ENCODE results near the gene KPNA5. TPM values are rescaled to one million over a fixed set of nuclear protein-coding genes. Genes with fewer than 3 reads are reported as not detected.

The KPNA5 gene
- total and polyA plus RNA-seq, 2 of the 13 experiments (the other 11 are each of a cell fraction or from before 2014, with no cell fraction given): 5.3 to 13.0 TPM

DNA sequence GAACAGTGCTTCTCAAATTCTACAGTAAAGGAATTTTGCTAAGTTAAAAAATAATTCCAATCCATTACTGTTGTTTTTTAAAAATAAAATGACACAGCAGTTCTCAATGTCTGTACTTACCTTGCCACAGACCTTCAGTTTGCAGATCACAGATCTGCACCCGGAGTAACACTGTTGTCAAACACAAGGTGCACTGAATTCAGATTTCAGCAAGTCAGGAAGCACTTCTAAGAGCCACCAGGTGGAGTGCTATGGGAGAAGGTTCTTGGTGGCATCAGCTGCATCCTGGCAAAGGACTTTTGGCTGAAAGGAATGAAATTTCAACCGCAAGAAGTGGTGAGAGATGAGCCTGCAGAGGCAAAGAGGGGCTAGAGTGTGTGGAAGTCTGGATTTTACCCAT lies 47.3 kb upstream of the KPNA5 start (continued):
- TF ChIP-seq ZBED4 (CRISPR knock-in tag; IDR thresholded peaks at IDR 0.05; ENCODE audit: borderline replicate concordance): 0 out of 2 replicates have a peak, but pooled peaks have one; percentile 15

DNA sequence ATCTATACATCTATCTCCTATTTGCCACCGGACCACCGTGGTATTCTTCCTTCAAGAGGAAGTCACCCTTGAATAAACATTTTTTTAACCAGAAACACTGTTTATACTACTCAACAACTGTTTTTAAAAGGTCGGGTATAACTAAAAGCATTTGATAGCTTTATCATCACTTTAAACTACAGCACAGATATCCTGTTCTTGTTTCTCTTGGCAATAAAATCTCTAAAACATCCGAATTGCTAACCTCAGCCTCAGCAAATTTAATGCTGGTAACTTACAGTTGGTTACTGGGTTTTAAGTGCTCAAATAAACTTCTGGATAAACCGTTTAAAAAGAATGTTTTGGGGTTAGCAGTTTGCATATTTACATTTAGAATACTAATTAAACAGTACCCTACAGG lies 32.9 kb upstream of the KPNA5 start:
- H3K4me2 ChIP-seq (ENCODE audit: low read depth, low read length): no peak overlapping the region
- no peak overlapping the region for H3K4me3 ChIP-seq (replicated peaks in 1 of 3; ENCODE audit: insufficient read depth in 1 of 3, low read depth in 2 of 3, low read length in 3 of 3)
- in situ Hi-C loops (cut with HindIII; ENCODE audit: extremely low pct_ligation_motif_present, low pct_unique_long_range_greater_than_20kb) (no loop called here), intact Hi-C loops (cut with micrococcal nuclease; ENCODE audit: unreplicated experiment) (loop anchor here (5.0 kb wide), 1 partner anchor 361 kb away; no protein-coding TSS in a partner anchor)
- ChIA-PET POLR2A (no interaction called here), CTCF (ENCODE audit: low intra/inter-chr PET ratio, low total read pairs) (no interaction called here)
- FAIRE-seq: no peak
- TF ChIP-seq HNF1B (CRISPR knock-in tag; IDR thresholded peaks at IDR 0.05): no peak
- DNase-seq (ENCODE audit: low spot score): no peak
- H3K27me3 ChIP-seq (ENCODE audit: control insufficient read depth in 1 of 2, insufficient read depth in 2 of 2, low read length in 2 of 2): no peaks in the 10 kb centered on the region
- H3K4me1 ChIP-seq (ENCODE audit: insufficient read depth, low read length): no peaks in the 10 kb centered on the region
- H3K79me2 ChIP-seq (ENCODE audit: insufficient read depth, low read length): no peaks in the 10 kb centered on the region
- ATAC-seq: no peak
- WGBS (ENCODE audit: low lambda C conversion rate): 82% methylated on average over 5 of the region's 5 CpGs
- no TSS peak for BruUV-seq (replicated peaks)
- H3K9me3 ChIP-seq (ENCODE audit: low read length): no peaks in the 10 kb centered on the region
- H2AFZ ChIP-seq (ENCODE audit: low read length): no peak overlapping the region
- no peak overlapping the region for H3K9ac ChIP-seq (ENCODE audit: insufficient read depth, low read depth, low read length)
- H3K27ac ChIP-seq (ENCODE audit: extremely low read length, insufficient read depth, low read length): no peak overlapping the region
- H4K20me1 ChIP-seq (ENCODE audit: insufficient read depth, low read length): no peaks in the 10 kb centered on the region
- H3K36me3 ChIP-seq (replicated peaks in 1 of 2; ENCODE audit: control insufficient read depth in 1 of 2, insufficient read depth in 2 of 2, low read length in 2 of 2): peaks cover 6 to 48% of the 10 kb centered on the region in 2 experiments
